ENCODE results near the gene NTHL1.

Gene NTHL1

GRCh38 chr16:2058872-2059271 is 11.2 kb upstream of the NTHL1 start:
- Histone ChIP-seq H3K27me3 (ENCODE audit: control insufficient read depth, low read length) (no peaks in the 10 kb centered on the region), H3K36me3 (ENCODE audit: control insufficient read depth, low read length) (peaks cover 9% of the 10 kb centered on the region; the same call in 1 of the 2 replicates), H3K4me2 (ENCODE audit: low read length) (no peak overlapping the region), H3F3A (ENCODE audit: control insufficient read depth, insufficient read depth) (no peaks in the 10 kb centered on the region), H3K9me3 (ENCODE audit: control insufficient read depth, insufficient read depth, low read length) (no peaks in the 10 kb centered on the region), H3K9me2 (replicated peaks; ENCODE audit: control insufficient read depth, low read length) (no peaks in the 10 kb centered on the region), H4K20me1 (ENCODE audit: control insufficient read depth, insufficient read depth, low read depth, low read length) (no peaks in the 10 kb centered on the region), H3K27ac (ENCODE audit: low read depth, low read length) (no peak overlapping the region), H3K79me2 (ENCODE audit: control insufficient read depth, low read length) (no peaks in the 10 kb centered on the region), H3K4me1 (ENCODE audit: control insufficient read depth, low read length) (no peaks in the 10 kb centered on the region), H3K4me3 (ENCODE audit: low read length) (no peak overlapping the region)
- no peak for TF ChIP-seq EZH2phosphoT487 (IDR thresholded peaks at IDR 0.05; ENCODE audit: borderline replicate concordance, low read length)

- no peak overlapping the region for H3K4me2 ChIP-seq (ENCODE audit: low read length)
- no peak overlapping the region for H3K27ac ChIP-seq (ENCODE audit: low read depth, low read length)
- peaks cover 6% of the 10 kb centered on the region; the same call in 1 of the 2 replicates for H3K36me3 ChIP-seq (ENCODE audit: control insufficient read depth, low read length)
- no peaks in the 10 kb centered on the region for H3K9me3 ChIP-seq (ENCODE audit: control insufficient read depth, insufficient read depth, low read length)
- no peak overlapping the region for H3K4me3 ChIP-seq (ENCODE audit: low read length)
- TF ChIP-seq EZH2phosphoT487 (IDR thresholded peaks at IDR 0.05; ENCODE audit: borderline replicate concordance, low read length) = no peak
- TF ChIP-seq CTCF (IDR thresholded peaks at IDR 0.05; ENCODE audit: low read depth, low read length, poor library complexity, severe bottlenecking) = no peak
- no peaks in the 10 kb centered on the region for H4K20me1 ChIP-seq (ENCODE audit: control insufficient read depth, insufficient read depth, low read depth, low read length)
- no peaks in the 10 kb centered on the region for H3K4me1 ChIP-seq (ENCODE audit: control insufficient read depth, low read length)
- H3K9me2 ChIP-seq (replicated peaks; ENCODE audit: control insufficient read depth, low read length) = no peaks in the 10 kb centered on the region
- H3K27me3 ChIP-seq (ENCODE audit: control insufficient read depth, low read length) = no peaks in the 10 kb centered on the region
- H3F3A ChIP-seq (ENCODE audit: control insufficient read depth, insufficient read depth) = no peaks in the 10 kb centered on the region
- no peaks in the 10 kb centered on the region for H3K79me2 ChIP-seq (ENCODE audit: control insufficient read depth, low read length)
These were observed 10.8 kb upstream of the NTHL1 start for GRCh38 chr16:2058420-2058819.

GRCh38 chr16:2057438-2057837 is 9.8 kb upstream of the NTHL1 start:
- no peaks in the 10 kb centered on the region for H3K9me3 ChIP-seq (ENCODE audit: control insufficient read depth, insufficient read depth, low read length)
- H3K36me3 ChIP-seq (ENCODE audit: control insufficient read depth, low read length) = peaks cover 6% of the 10 kb centered on the region; the same call in 1 of the 2 replicates
- TF ChIP-seq EZH2phosphoT487 (IDR thresholded peaks at IDR 0.05; ENCODE audit: borderline replicate concordance, low read length) = no peak
- TF ChIP-seq CTCF (IDR thresholded peaks at IDR 0.05; ENCODE audit: low read depth, low read length, poor library complexity, severe bottlenecking) = no peak
- no peaks in the 10 kb centered on the region for H4K20me1 ChIP-seq (ENCODE audit: control insufficient read depth, insufficient read depth, low read depth, low read length)
- no peak overlapping the region for H3K4me2 ChIP-seq (ENCODE audit: low read length)
- no peak overlapping the region for H3K27ac ChIP-seq (ENCODE audit: low read depth, low read length)
- no peak overlapping the region for H3K4me3 ChIP-seq (ENCODE audit: low read length)
- H3K27me3 ChIP-seq (ENCODE audit: control insufficient read depth, low read length) = no peaks in the 10 kb centered on the region
- H3K79me2 ChIP-seq (ENCODE audit: control insufficient read depth, low read length) = no peaks in the 10 kb centered on the region
- H3K9me2 ChIP-seq (replicated peaks; ENCODE audit: control insufficient read depth, low read length) = no peaks in the 10 kb centered on the region
- H3F3A ChIP-seq (ENCODE audit: control insufficient read depth, insufficient read depth) = no peaks in the 10 kb centered on the region
- H3K4me1 ChIP-seq (ENCODE audit: control insufficient read depth, low read length) = no peaks in the 10 kb centered on the region

- Histone ChIP-seq H3F3A (ENCODE audit: control insufficient read depth, insufficient read depth) (no peaks in the 10 kb centered on the region), H3K27me3 (ENCODE audit: control insufficient read depth, low read length) (no peaks in the 10 kb centered on the region), H4K20me1 (ENCODE audit: control insufficient read depth, insufficient read depth, low read depth, low read length) (no peaks in the 10 kb centered on the region), H3K79me2 (ENCODE audit: control insufficient read depth, low read length) (no peaks in the 10 kb centered on the region), H3K27ac (ENCODE audit: low read depth, low read length) (no peak overlapping the region), H3K9me3 (ENCODE audit: control insufficient read depth, insufficient read depth, low read length) (no peaks in the 10 kb centered on the region), H3K4me3 (ENCODE audit: low read length) (no peak overlapping the region), H3K4me2 (ENCODE audit: low read length) (no peak overlapping the region), H3K9me2 (replicated peaks; ENCODE audit: control insufficient read depth, low read length) (no peaks in the 10 kb centered on the region), H3K36me3 (ENCODE audit: control insufficient read depth, low read length) (peaks cover 6% of the 10 kb centered on the region; the same call in 1 of the 2 replicates), H3K4me1 (ENCODE audit: control insufficient read depth, low read length) (no peaks in the 10 kb centered on the region)
- no peak for TF ChIP-seq CTCF (IDR thresholded peaks at IDR 0.05; ENCODE audit: low read depth, low read length, poor library complexity, severe bottlenecking)
- no peak for TF ChIP-seq EZH2phosphoT487 (IDR thresholded peaks at IDR 0.05; ENCODE audit: borderline replicate concordance, low read length)
These were observed 9.2 kb upstream of the NTHL1 start for GRCh38 chr16:2056681-2057407.

Data from DOHH2 (cell line).